Lower lobe of right lung (tissue), 2 donors: ENCODE results near the gene RIPK4. TPM values are rescaled to one million over a fixed set of nuclear protein-coding genes. Genes with fewer than 3 reads are reported as not detected.

Experiments
- ATAC-seq, 2 donors: fragments of 200-7000 bp; cut with Tn5 transposase; one replicate each; pipeline ENCODE4 v1.9.1; 2020 to 2022; ENCODE audit warnings: mild to moderate bottlenecking in 2 of 2, moderate library complexity in 2 of 2
- DNase-seq: peaks from one replicate; pipeline ENCODE4 v3.0.0-alpha.2; 2020
- H3K27ac ChIP-seq: fragments of 200-600 bp; one replicate; pipeline ENCODE4 v1.8.0; 2022
- H3K27me3 ChIP-seq: fragments of 200-600 bp; one replicate; pipeline ENCODE4 v1.8.0; 2022; ENCODE audit warnings: low read depth
- H3K36me3 ChIP-seq: fragments of 200-600 bp; one replicate; pipeline ENCODE4 v1.8.0; 2022; ENCODE audit warnings: mild to moderate bottlenecking
- H3K4me1 ChIP-seq: fragments of 200-600 bp; one replicate; pipeline ENCODE4 v1.8.0; 2022
- H3K4me3 ChIP-seq: fragments of 200-600 bp; one replicate; pipeline ENCODE4 v1.8.0; 2022; ENCODE audit warnings: mild to moderate bottlenecking
- H3K9me3 ChIP-seq: fragments of 200-600 bp; one replicate; pipeline ENCODE4 v1.8.0; 2022
- CTCF ChIP-seq: fragments of 200-600 bp; IDR thresholded peaks from one replicate; pipeline ENCODE4 v1.8.0; 2022; ENCODE audit warnings: antibody characterized with exemption, mild to moderate bottlenecking
- intact Hi-C: fragments of 100-400 bp; cut with DNase I; formaldehyde crosslinking; loops from one replicate; pipeline ENCODE4 v1.11.0; 2022
- total RNA-seq: library from RNA; stranded (reverse); fragmentation: NEBNext Ultra II Directional; extraction: Animal tissue kit (Norgen Biotek cat#: 25700); gene quantifications from one replicate; pipeline ENCODE4 v1.2.1, GENCODE V29; 2021
- donor health status: DM: no; HTN: yes; CAD: no; lungs with severe emphysema.

The RIPK4 gene
- total RNA-seq, 1 donor from 2014 or later = 8.7 TPM

- Histone ChIP-seq H3K27ac (no peak overlapping the region), H3K4me3 (no peak overlapping the region), H3K27me3 (peaks cover 57% of the 10 kb centered on the region), H3K36me3 (no peaks in the 10 kb centered on the region), H3K9me3 (no peaks in the 10 kb centered on the region), H3K4me1 (peaks cover 26% of the 10 kb centered on the region)
- DNase-seq (no peak), ATAC-seq (no peak)
- intact Hi-C loops = loop anchor here (10.0 kb wide), 1 partner anchor 157 kb away; no protein-coding TSS in a partner anchor
- TF ChIP-seq CTCF = no peak
Measured at GRCh38 chr21:41771625-41771945, 4.7 kb upstream of the RIPK4 start.

GRCh38 chr21:41770901-41771624, 4.2 kb upstream of the RIPK4 start:
- no peak overlapping the region for H3K4me3 ChIP-seq
- no peaks in the 10 kb centered on the region for H3K36me3 ChIP-seq
- no peaks in the 10 kb centered on the region for H3K9me3 ChIP-seq
- intact Hi-C loops = loop anchor here (10.0 kb wide), 1 partner anchor 156 kb away; no protein-coding TSS in a partner anchor
- peaks cover 31% of the 10 kb centered on the region for H3K4me1 ChIP-seq
- no peak for DNase-seq
- H3K27me3 ChIP-seq = peaks cover 62% of the 10 kb centered on the region
- H3K27ac ChIP-seq = no peak overlapping the region
- no peak for ATAC-seq
- TF ChIP-seq CTCF = no peak

GRCh38 chr21:41769933-41770332, 3.1 kb upstream of the RIPK4 start:
- peaks cover 68% of the 10 kb centered on the region for H3K27me3 ChIP-seq
- intact Hi-C loops = loop anchor here (10.0 kb wide), 1 partner anchor 155 kb away; no protein-coding TSS in a partner anchor
- H3K27ac ChIP-seq = no peak overlapping the region
- H3K9me3 ChIP-seq = no peaks in the 10 kb centered on the region
- no peak for DNase-seq
- no peaks in the 10 kb centered on the region for H3K36me3 ChIP-seq
- no peak overlapping the region for H3K4me3 ChIP-seq
- ATAC-seq = no peak
- no peak for TF ChIP-seq CTCF
- peaks cover 33% of the 10 kb centered on the region for H3K4me1 ChIP-seq

- H3K27ac ChIP-seq = no peak overlapping the region
- intact Hi-C loops = no loop called here
Measured at GRCh38 chr21:41769521-41769920, 2.7 kb upstream of the RIPK4 start.

GRCh38 chr21:41769111-41769510, 2.3 kb upstream of the RIPK4 start:
- DNase-seq (no peak), ATAC-seq (no peak)
- H3K9me3 ChIP-seq = no peaks in the 10 kb centered on the region
- TF ChIP-seq CTCF = no peak
- intact Hi-C loops = no loop called here
- peak overlapping the region; percentile 43 for H3K4me3 ChIP-seq
- no peaks in the 10 kb centered on the region for H3K36me3 ChIP-seq
- H3K27me3 ChIP-seq = peaks cover 68% of the 10 kb centered on the region
- H3K4me1 ChIP-seq = peaks cover 37% of the 10 kb centered on the region
- no peak overlapping the region for H3K27ac ChIP-seq

More at GRCh38 chr21:41769521-41769920, 2.7 kb upstream of the RIPK4 start:
- Histone ChIP-seq H3K27me3 (peaks cover 68% of the 10 kb centered on the region), H3K9me3 (no peaks in the 10 kb centered on the region), H3K4me1 (peaks cover 33% of the 10 kb centered on the region), H3K36me3 (no peaks in the 10 kb centered on the region), H3K4me3 (no peak overlapping the region)
- ATAC-seq = no peak
- no peak for DNase-seq
- TF ChIP-seq CTCF = no peak
